T1000 (cell line): ENCODE data around the gene PTPRT.
"Not testable (repeated sequence)": the region's sequence is repeated elsewhere in the genome, so short reads cannot be mapped to it uniquely, and the experiment has no call there.

Experiments used
- DNase-seq: peaks from one replicate; lab custom pipeline; 2025; ENCODE audit warnings: mixed read lengths; lab: John Stamatoyannopoulos, UW

The PTPRT gene

GRCh38 chr20:42281801-42282200 is 907.9 kb downstream of the PTPRT start:
- no peak for DNase-seq

GRCh38 chr20:42276718-42277602 is 912.7 kb downstream of the PTPRT start:
- no peak for DNase-seq

GRCh38 chr20:42274986-42275385 is 914.7 kb downstream of the PTPRT start:
- DNase-seq: no peak

- no peak for DNase-seq
Observed at GRCh38 chr20:42272516-42272915, 917.2 kb downstream of the PTPRT start.

GRCh38 chr20:42270539-42270938 is 919.2 kb downstream of the PTPRT start:
- DNase-seq: no peak

GRCh38 chr20:42267793-42268384 is 921.8 kb downstream of the PTPRT start:
- no peak for DNase-seq

GRCh38 chr20:42261766-42262270 is 927.9 kb downstream of the PTPRT start:
- DNase-seq: no peak

- DNase-seq: no peak
Observed at GRCh38 chr20:42260184-42260583, 929.5 kb downstream of the PTPRT start.

GRCh38 chr20:42259389-42259788 is 930.3 kb downstream of the PTPRT start:
- no peak for DNase-seq

GRCh38 chr20:42258564-42259302 is 931.0 kb downstream of the PTPRT start:
- DNase-seq: no peak

GRCh38 chr20:42255821-42256220 is 933.9 kb downstream of the PTPRT start:
- DNase-seq: no peak

GRCh38 chr20:42254673-42255072 is 935.0 kb downstream of the PTPRT start:
- no peak for DNase-seq

- DNase-seq: no peak
Observed at GRCh38 chr20:42252116-42252515, 937.6 kb downstream of the PTPRT start.

GRCh38 chr20:42218621-42219374 is 970.9 kb downstream of the PTPRT start:
- no peak for DNase-seq

- DNase-seq: no peak
Observed at GRCh38 chr20:42214074-42214473, 975.6 kb downstream of the PTPRT start.

- DNase-seq: no peak
Observed at GRCh38 chr20:42212391-42212790, 977.3 kb downstream of the PTPRT start.

- DNase-seq: not testable (repeated sequence)
Observed at GRCh38 chr20:42206557-42206956, 983.1 kb downstream of the PTPRT start.

GRCh38 chr20:42204109-42204660 is 985.5 kb downstream of the PTPRT start:
- DNase-seq: no peak

- DNase-seq: no peak
Observed at GRCh38 chr20:42197599-42197998, 992.1 kb downstream of the PTPRT start.

- no peak for DNase-seq
Observed at GRCh38 chr20:42193119-42193518, 996.6 kb downstream of the PTPRT start.

GRCh38 chr20:42192321-42192720 is 997.4 kb downstream of the PTPRT start:
- no peak for DNase-seq
